T-helper 22 cell (primary cell): Measurements from ENCODE around the gene TM6SF1.
"Not testable (repeated sequence)": the region's sequence is repeated elsewhere in the genome, so short reads cannot be mapped to it uniquely, and the experiment has no call there.

Experiments used
- DNase-seq: peaks from one replicate; pipeline ENCODE4 v3.0.0-alpha.2; 2020; ENCODE audit warnings: low read depth

The TM6SF1 gene

DNA sequence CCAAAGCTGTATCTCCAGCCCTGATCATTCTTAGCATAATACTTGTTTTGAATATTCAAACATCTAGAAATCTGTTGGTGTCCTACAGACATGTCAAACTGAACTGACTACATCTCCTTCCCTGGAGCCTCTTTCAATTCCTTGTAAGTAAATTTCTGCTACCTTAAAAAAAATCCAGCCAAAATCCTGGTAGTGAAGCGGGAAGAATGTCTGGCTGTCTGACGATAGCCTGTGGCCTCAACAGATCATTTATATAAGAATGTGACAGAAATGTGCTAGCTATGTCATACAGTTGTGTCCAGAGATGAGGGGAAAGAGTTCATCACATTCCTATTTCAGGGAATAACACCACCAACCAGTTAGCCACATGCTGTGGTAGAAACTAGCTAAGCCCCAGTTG is 18.6 kb upstream of the TM6SF1 start:
- DNase-seq, result no peak

DNA sequence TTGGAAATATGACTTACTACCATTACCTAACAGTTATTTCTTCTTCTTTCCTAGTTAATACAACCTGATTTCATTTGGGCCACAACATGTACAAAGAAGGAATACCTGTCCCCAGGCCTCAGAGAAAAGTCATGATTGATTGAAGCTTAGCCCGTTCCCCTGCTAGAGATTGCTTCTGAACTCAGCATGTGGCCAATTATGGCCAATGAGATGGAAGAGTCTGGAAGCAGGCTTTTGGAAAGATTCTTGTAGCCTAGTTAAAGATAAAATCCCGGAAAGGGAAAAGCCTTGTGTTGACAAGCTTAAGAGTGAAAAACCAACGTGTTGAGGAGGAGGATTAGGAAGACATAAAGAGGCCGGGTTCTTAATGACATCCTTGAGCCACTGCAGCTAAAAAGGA is 17.0 kb upstream of the TM6SF1 start:
- no peak for DNase-seq

DNA sequence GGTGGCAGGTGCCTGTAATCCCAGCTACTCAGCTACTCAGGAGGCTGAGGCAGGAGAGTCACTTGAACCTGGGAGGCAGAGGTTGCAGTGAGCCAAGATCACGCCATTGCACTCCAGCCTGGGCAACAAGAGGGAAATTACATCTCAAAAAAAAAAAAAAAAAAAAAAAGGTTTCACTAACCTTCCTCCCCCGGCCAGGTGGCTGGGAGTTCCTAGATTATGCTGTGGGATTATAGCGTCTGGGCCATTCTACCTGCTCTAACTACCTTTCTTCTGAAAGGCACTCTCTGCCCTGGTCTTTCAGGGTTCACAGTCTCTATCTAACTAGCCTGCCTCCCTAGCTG is 15.5 kb upstream of the TM6SF1 start:
- DNase-seq, result not testable (repeated sequence)

DNA sequence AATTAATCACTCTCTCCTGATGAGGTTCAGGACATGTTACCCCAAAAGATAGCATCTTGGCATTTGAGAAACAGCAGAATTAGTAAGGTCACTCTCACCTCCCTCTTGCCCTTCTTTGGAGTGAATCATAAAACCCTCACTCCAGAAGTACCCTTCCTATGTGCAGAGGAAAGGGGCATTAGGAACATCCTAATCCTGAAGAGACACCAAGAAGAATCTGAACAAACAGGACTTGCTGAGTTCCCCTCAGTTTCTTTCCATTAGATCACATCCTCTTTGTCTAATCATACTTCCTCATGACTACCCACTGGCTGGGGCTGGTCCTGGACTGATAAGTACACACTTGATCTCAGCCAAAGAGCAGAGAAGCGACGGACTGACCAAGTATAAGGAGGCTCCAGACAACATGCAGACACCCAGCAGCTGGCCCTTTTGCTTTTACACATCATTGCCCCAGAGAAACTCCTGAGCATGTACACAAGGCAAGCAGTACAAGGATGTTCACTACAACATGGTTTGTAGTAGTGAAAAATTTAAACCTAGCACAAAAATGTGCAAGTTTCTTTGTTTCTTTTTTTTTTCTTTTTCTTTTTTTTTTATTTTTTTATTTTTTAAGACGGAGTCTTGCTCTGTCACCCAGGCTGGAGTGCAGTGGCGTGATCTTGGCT is 15.0 kb upstream of the TM6SF1 start:
- no peak for DNase-seq

GRCh38 chr15:83094583-83094982 is 12.9 kb upstream of the TM6SF1 start:
- no peak for DNase-seq

- DNase-seq, result no peak
These were observed 9.4 kb upstream of the TM6SF1 start for GRCh38 chr15:83098079-83098478.

GRCh38 chr15:83099290-83099689 is 8.2 kb upstream of the TM6SF1 start:
- no peak for DNase-seq

- no peak for DNase-seq
These were observed 7.3 kb upstream of the TM6SF1 start for GRCh38 chr15:83100097-83100646.

- DNase-seq, result no peak
These were observed 5.1 kb upstream of the TM6SF1 start for GRCh38 chr15:83102346-83102745.

DNA sequence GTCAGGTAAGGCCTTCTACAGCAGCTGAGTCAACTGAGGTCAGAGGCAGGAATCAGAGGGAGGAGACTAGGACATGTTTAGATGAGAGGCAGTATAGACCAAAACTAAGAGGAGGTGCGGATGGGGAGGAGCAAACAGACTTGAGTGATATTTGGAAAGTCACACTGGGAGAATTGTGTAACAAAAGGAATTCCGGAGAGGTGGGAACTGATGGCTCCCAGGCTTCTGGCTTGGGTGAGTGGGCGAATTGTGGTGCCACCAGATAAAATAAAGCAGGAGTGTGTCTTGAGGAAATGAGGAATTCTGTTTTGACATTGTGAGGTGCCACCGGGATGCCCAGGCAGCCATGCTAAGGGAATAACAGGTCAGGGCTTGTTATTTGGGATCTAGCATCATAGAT is 3.3 kb upstream of the TM6SF1 start:
- no peak for DNase-seq

- no peak for DNase-seq
These were observed 2.0 kb upstream of the TM6SF1 start for GRCh38 chr15:83105440-83105839.

- no peak for DNase-seq
These were observed 366 bp downstream of the TM6SF1 start for GRCh38 chr15:83107841-83108181.

DNA sequence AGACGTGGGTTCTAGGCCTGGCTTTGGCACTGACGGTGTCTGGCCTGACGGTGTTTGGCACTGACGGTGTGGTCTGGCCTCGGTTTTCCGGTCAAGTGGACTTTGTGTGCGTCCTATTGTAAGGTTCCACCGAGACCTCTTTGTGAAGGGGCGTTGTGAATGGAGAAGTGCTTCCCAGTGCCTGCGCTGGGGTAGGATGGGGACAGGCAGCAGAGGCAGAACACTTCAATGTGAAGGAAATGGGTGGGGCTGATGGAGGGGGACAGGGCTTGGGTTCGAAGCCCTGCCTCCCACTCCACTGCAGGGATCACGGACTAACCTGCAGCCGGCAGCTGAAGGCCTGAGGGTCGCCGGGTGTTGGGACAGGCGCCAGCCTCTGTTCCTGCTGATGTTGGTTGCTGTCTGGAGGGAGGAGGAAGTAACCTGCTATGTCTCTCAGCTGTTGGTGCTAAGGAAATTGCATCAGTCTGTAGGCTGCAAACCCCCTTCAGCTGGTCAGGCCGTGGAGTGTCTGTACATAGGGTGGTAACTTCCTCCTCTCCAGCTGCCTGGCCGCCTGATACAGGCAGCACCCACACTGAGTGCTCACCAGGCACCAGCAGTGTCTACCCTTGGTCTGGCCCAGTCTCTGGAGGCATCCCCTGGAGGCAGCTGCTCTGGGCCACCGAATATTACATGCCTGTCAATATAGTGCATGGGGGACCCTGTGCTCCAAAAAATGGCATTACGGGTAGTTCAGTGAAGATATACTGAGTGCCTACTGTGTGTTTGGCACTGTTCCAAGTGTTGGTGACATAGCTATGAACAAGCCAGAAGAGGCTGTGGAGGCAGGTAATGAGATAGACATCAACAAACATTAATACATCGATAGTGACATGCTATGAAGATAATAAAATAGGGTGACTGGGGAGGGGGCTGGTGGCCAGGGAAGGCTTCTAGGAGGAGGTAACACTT is 1.1 kb downstream of the TM6SF1 start:
- no peak for DNase-seq

DNA sequence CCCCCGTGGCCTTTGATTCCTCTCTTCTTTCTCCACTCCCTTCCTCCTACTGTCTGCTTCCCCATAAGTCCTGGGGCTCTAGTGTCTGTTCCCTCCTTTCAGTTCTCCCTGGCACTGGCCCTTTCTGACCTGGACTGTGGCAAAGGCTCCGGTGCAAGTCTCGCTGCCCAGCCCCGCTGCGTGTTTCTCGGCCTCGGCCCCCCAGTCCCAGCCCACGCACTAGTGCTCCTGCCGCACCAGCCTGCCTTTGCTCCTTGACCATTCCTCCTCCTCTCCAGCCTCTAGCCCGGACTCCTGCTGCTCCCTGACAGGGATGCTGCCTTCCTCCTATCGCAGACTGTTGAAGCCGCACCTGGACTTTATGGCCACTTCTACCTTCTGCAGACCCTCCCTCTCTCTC is 2.1 kb downstream of the TM6SF1 start:
- DNase-seq, result no peak

DNA sequence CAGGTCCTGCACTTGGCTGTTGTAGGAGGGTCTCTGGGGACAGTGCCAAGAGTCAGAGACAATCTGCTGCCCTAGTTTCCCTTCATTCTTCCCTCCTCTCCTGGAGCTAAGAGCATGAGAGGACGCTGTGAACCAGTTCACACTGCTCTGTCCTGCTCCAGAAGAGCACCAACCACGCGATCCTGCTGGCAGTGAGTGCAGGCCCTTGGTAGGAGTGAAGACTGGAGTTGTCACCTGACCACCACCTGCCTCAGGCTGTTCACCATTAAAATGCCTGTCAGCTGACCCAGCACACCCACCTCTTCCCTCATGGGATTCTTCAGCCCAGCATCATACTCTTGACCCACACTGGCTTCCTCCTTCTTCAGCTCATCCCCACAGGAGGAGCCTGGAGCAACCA is 2.9 kb downstream of the TM6SF1 start:
- no peak for DNase-seq

GRCh38 chr15:83111149-83111548 is 3.7 kb downstream of the TM6SF1 start:
- DNase-seq, result no peak

DNA sequence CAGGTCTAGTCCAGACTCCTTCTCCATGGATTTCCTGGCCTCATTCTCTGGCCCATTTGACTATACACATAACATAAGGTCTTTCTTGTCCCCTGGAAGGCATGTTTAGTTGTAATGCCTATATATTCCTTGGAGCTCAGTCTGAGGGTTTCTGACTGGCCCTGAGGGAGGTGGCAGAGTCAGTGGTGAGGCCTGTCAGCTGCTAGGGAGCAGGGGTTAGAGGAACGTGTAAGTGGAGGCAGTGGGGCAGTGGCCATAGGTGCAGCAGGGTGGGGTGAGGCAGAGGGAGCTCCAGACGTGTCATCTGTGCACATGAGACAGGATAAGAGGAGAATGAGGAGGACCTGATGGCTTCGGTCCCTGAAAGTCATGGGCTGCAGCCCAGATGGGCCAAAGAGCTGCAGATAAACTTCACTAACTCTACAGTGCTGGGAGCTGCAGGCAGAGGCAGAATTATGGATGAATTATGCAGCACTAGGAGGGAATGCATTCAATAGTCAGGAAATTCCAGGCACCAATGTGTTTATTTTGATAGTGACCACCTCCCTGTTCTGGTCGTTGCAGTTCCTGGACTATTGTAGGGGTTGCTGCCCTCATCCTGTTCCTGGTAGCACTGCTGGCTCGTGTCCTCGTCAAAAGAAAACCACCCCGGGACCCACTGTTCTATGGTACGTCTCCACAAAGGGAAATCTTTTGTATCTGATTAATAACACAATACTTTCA is 4.9 kb downstream of the TM6SF1 start:
- DNase-seq, result no peak

DNA sequence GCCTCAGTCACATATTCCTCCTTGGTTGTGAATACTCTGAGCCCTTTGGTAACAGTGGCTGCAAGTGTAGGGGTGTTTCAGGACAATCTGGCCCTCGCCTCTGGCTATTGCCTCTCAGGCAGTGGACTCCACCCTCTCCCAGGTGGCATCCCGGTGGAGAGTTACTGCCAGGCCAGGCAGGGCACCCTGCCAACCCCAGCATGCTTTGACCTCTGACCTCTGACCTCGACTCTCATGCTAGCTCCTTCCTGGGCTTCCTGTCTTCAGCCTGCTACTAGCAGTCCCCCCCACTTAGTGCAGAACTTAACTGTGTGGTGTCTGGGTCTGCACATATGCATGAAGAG is 5.5 kb downstream of the TM6SF1 start:
- DNase-seq, result no peak

GRCh38 chr15:83113881-83114674 is 6.6 kb downstream of the TM6SF1 start:
- DNase-seq, result no peak

DNA sequence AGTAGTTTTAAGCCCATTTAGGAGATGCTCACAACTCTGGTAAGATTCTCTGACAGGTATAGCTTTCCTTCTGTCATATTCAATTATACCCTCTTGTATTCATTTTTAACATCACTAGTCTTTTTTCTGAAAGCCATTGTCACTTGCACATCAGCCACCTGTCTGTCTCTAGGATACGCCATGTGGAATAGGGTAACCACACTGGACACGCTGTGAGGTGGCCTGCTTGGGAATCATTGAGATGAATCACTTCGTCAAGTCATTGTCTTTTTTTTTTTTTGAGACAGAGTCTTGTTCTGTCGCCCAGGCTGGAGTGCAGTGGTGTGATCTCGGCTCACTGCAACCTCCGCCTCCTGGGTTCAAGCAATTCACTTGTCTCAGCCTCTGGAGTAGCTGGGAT is 7.4 kb downstream of the TM6SF1 start:
- DNase-seq, result no peak

- no peak for DNase-seq
These were observed 8.0 kb downstream of the TM6SF1 start for GRCh38 chr15:83115410-83115809.
